HG02938 (cell line): ENCODE results near the gene BAG5.
"Not testable (repeated sequence)": the region's sequence is repeated elsewhere in the genome, so short reads cannot be mapped to it uniquely, and the experiment has no call there.

Experiments
- ATAC-seq: cut with Tn5 transposase; IDR thresholded peaks from one replicate; pipeline ENCODE4 v1.9.1; 2021; ENCODE audit warnings: mild to moderate bottlenecking, moderate library complexity; ENCODE audit not compliant: unreplicated experiment

The BAG5 gene

GRCh38 chr14:103524002-103524935, 38.2 kb downstream of the BAG5 start:
- ATAC-seq, result no peak

- no peak for ATAC-seq
Measured at GRCh38 chr14:103523575-103523954, 38.9 kb downstream of the BAG5 start.

- ATAC-seq, result no peak
Measured at GRCh38 chr14:103522649-103523574, 39.5 kb downstream of the BAG5 start, which contains the start of gene CKB. TSS of gene CKB (minus strand) at chr14:103522830. CDS start at chr14:103522493, 337 bp downstream.

- ATAC-seq, result no peak
Measured at GRCh38 chr14:103521951-103522563, 40.4 kb downstream of the BAG5 start.

- ATAC-seq, result no peak
Measured at GRCh38 chr14:103521438-103521950, 41.0 kb downstream of the BAG5 start.

- ATAC-seq, result no peak
Measured at GRCh38 chr14:103520657-103521437, 41.6 kb downstream of the BAG5 start.

GRCh38 chr14:103520269-103520656, 42.2 kb downstream of the BAG5 start:
- no peak for ATAC-seq

- no peak for ATAC-seq
Measured at GRCh38 chr14:103519837-103520212, 42.6 kb downstream of the BAG5 start.

- ATAC-seq, result no peak
Measured at GRCh38 chr14:103519043-103519836, 43.2 kb downstream of the BAG5 start.

- ATAC-seq, result no peak
Measured at GRCh38 chr14:103518422-103519042, 43.9 kb downstream of the BAG5 start.

GRCh38 chr14:103517721-103518421, 44.6 kb downstream of the BAG5 start:
- ATAC-seq, result no peak

GRCh38 chr14:103517174-103517566, 45.3 kb downstream of the BAG5 start:
- no peak for ATAC-seq

- ATAC-seq, result no peak
Measured at GRCh38 chr14:103516426-103517173, 45.9 kb downstream of the BAG5 start.

- no peak for ATAC-seq
Measured at GRCh38 chr14:103514596-103515421, 47.6 kb downstream of the BAG5 start.

GRCh38 chr14:103512701-103513611, 49.5 kb downstream of the BAG5 start:
- no peak for ATAC-seq

- not testable (repeated sequence) for ATAC-seq
Measured at GRCh38 chr14:103512180-103512579, 50.3 kb downstream of the BAG5 start.
